Activated CD4-positive, alpha-beta T cell treated with anti-CD3 and anti-CD28 coated beads, Interleukin-10, Interleukin-2, amounts not matched to agents 100 ng/mL and 50 ng/mL, durations not matched to agents 16 hours and 8 hours (primary cell): ENCODE data around the gene ELANE.
"Not testable (repeated sequence)": the region's sequence is repeated elsewhere in the genome, so short reads cannot be mapped to it uniquely, and the experiment has no call there.

ENCODE experiments used
- DNase-seq: peaks from one replicate; pipeline ENCODE4 v3.0.0-alpha.2; 2020

ELANE gene

DNA sequence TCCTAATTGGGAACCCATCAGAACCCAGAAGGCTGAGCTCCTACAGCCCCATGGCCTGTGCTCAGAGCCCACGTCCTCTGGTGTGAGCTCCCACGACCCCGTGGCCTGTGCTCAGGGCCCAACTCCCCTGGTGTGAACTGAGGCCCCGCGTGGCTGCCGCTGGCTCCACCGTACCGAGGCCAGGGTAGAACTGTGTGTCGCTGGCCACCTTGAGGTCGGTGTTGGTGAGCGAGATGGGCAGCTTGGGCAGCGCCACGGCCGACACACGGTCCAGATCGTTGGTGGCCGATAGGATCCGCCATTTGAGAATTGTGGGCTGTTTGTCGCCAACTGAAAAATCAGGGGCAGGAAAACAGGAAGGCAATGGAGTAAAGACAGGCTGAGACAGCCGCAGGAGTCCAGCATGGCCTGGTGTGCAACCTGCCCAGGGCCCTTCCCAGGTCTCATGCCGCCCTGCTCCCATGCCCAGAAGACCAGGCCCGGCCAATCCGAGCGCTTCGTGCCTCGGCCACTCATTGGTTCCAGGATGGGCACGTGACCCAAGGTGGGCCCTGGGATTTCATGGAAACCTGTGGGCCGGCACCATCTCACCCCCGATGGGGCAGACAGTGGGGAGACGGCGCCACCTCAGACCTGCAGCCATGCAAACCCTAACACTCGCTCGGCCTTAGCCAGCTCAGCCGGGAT, 29.4 kb downstream of the ELANE start:
- no peak for DNase-seq

DNA sequence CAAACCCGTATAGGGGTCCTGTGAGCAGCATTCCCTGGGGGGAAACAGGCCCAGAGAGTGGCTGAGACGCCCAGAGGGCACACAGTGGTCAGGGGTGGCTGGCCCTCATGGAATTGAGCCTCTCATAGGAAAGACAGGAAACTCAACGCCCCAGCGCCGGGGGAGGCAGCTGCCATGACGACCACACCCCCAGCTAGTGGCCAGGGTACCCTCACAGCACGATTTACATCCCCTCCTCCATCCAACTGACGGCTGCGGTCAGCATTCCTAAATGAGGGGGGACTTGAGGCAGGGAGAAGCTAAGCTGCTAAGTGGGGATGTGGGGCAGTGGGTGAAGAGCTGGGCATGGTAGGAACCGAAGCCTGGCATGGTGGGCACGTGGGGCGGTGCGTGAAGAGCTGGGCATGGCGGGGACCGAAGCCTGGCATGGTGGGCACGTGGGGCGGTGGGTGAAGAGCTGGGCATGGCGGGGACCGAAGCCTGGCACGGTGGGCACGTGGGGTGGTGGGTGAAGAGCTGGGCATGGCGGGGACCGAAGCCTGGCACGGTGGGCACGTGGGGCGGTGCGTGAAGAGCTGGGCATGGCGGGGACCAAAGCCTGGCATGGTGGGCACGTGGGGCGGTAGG, 30.9 kb downstream of the ELANE start:
- DNase-seq, result no peak

DNA sequence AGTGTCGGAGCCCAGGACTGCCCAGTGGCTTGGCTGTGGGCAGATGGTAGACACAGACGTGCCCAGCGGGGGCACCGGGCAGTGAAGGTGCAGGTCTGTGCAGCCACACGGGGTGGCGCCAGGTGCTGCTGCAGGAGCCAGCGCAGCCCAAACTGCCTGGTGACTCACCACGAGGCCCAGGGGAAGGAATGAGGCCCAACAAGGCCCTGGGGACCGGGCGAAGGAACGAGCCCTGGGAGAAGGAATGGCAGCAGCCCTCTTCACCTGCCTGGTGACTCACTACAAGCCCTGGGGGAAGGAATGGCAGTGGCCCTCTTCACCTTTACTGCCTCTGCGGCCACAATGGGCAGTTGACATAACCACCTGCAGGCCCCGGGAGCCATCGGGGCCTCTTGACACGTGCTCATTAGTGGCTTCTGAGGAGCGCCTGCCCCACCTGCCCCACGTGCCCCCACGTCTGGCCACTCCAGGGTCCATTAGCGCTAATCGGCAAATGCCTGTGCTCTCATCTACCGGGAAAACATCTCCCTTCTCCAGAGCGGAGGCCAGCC, 31.6 kb downstream of the ELANE start:
- DNase-seq, result no peak

DNA sequence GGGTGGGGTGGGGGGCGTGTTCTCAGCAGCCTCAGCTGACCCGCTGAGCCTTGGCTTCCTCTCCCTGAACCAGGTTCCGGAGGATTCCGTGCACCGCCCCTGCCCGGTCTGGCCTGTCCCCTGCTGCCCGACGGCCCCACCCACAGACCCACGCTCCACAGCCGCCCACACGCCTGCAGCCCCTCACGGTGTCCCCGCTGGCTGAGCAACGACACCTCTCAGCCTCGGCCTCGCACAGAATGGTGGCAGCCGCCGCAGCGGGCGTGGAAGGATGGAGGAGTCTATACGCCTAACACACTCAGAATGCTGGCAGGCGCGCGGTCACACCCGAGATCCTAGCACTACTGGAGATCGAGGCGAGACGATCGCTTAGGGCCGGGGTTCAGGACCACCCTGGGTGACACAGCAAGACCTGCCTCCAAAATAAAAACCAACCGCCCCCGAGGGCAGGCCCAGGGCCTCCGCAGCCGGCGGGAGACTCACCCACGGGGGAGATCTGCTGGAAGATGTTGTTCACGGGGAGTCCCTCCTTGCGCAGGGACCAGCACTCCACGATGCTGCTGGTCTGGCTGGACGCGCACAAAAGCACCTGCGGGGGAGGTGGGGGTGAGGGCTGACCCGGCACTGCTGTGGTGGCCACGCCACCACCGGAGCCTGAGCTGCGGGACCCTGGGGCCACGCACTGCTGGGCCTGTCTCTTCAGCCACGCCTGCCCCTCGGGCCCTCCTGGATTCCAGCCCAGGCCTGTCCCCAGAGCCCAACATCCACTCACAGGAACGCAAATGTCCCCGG, 32.5 kb downstream of the ELANE start:
- no peak for DNase-seq

DNA sequence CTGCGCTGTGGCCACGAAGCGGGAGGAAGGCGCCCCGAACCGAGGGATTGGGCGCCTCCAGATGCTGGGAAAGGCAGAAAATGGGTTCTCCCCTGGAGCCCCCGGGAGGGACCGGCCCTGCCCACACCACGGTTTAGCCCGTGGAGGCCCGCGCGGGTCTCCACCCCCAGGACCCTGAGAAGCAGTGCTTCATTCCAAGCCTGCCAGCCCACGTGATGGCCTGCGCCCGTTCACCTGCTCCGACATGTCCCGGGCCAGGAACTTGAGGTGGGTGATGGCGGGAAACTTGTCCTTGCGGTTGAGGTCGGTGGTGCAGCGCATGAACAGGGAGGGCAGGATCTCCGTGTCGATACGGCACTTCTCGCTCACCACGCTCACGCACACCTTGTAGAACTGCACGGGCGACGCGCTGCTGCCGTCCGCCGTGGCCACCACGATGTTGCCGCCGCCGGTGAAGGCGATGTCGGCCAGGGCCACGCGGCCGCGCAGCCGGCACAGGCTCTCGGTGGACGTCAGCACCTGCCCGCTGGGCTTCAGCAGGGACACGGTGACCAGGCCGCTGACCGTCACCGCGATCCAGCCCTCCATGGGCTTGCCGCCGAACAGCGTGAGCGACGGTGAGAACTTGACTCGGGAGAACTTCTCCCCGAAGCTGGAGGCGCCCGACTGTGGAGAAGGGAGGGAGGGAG, 33.6 kb downstream of the ELANE start:
- no peak for DNase-seq

DNA sequence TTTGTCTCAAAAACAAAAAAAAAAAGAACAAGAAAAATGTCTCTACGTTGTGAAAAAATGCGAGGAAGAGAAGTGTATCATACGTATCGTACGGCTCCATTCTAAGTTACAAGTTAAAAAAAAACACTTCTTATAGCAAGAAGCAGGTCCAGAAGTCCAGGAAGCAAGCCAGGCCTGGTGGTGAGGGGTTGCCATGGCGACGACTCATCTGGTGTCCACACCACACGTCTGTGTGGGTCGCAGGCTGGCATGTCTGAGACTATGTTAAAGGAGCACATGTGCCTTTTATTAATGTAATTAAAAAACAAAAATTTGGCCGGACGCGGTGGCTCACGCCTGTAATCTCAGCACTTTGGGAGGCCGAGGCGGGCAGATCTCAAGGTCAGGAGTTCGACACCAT, 35.0 kb downstream of the ELANE start:
- DNase-seq, result no peak

DNA sequence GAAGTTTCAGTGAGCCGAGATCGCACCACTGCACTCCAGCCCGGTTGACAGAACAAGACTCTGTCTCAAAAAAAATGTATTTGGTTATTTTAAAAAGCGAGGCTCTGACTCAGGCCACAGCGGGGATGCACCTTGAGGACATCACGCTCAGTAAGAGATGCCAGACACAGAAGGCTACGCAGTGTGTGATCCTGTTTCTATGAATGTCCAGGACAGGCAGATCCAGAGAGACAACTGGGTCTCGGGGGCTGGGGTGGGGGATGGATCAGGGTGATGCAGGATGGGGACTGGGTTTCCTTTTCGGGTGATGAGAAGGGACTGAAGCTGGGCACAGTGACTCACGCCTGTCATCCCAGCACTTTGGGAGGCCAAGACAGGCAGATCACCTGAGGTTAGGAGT, 35.5 kb downstream of the ELANE start:
- no peak for DNase-seq

DNA sequence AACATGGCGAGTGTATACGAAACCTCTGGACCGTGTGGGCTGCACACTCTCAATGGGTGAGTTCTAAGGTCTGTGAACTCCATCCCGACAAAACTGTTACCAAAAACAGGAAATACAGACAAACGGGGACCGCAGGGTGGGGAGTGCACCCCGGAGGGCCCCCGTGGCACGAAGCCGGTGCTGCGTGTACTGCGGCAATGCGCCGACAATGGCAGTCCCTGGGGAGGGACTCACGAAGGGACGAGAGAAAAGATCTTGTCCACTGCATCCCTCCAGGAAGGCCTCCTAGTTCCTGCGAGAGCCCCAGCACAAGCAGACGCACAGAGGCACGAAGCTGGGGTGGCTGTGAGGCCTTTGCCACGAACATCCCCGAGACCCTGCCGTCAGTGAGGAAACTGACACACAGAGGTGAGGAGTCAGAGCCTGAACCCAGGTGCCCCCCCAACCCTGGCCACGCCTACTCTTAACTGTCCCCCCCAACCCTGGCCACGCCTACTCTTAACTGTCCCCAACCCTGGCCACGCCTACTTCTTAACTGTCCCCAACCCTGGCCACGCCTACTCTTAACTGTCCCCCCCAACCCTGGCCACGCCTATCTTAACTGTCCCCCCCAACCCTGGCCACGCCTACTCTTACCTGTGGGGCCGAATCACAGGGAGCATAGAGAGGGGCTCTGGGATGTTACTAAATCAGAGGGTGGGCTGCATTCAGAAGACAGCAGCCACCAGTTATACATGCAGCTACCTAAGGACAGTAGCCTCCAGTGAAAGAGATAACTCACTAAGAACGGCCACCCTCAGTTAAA, 36.7 kb downstream of the ELANE start:
- DNase-seq, result no peak

DNA sequence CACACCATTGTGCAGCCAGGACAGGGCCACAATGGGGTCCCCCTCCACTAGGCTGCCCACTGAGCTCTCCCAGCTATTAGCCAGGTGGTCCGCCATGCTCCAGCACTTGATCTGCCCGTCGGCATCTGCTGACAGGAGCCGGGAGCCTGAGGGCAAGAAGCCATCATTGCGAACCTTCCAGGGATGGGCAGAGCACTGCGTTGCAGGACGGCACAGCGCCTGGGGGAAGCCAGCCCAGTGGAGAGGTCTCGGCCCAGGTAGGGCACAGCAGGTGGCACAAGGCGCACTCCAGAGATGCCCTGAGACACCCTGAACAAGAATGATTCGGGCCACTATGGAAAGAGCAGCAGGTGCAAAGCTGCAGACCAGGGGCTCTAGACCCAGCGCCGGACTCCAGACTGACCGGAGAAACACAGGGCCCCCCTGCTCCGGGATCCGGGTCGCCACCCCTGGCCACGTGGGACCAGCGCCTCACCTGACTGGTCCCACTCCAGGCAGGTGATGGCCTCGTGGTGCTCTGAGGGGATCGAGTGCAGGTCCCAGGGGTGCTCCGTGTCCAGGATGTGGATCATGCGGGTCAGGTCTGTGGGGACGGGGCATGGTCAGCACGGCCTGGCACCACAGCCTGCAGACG, 37.7 kb downstream of the ELANE start:
- no peak for DNase-seq

DNA sequence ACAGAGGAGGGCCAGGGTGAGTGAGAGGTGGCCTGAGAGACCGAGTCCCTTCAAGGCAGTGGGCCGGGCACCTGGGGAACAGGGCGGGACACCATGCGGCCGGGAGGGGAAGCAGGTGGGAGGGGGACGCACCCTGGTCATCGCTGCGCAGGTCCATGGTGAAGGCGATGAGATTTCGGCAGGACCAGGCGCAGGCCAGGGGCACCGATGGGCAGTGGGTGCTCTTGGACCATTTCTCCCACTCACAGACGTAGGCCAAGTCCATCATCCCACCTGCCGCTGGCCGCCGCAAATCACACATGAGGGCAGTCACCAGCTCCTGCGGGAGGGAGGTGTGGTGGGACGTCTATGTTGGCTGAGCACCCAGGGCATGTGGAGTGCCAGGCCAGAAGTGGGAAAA, 38.7 kb downstream of the ELANE start:
- DNase-seq, result no peak

DNA sequence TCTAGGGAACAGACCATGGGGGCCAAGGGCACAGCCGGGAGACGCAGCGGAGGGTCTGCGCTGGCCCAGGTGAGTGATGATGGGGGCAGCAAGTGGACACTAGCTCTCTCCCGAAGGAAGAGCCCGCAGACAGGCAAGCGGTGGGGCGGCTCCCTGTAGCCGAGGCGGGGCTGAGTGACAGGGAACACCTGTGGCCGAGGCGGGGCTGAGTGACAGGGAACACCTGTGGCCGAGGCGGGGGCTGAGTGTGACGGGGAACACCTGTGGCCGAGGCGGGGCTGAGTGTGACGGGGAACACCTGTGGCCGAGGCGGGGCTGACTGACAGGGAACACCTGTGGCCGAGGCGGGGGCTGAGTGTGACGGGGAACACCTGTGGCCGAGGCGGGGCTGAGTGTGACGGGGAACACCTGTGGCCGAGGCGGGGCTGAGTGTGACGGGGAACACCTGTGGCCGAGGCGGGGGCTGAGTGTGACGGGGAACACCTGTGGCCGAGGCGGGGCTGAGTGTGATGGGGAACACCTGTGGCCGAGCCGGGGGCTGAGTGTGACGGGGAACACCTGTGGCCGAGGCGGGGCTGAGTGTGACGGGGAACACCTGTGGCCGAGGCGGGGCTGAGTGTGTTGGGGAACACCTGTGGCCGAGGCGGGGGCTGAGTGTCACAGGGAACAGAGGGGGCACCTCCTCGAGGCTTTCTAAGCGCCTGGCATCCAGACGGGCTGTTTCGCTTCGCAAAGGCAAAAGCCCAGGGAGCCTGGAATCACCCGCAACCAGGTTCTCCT, 39.5 kb downstream of the ELANE start:
- not testable (repeated sequence) for DNase-seq

DNA sequence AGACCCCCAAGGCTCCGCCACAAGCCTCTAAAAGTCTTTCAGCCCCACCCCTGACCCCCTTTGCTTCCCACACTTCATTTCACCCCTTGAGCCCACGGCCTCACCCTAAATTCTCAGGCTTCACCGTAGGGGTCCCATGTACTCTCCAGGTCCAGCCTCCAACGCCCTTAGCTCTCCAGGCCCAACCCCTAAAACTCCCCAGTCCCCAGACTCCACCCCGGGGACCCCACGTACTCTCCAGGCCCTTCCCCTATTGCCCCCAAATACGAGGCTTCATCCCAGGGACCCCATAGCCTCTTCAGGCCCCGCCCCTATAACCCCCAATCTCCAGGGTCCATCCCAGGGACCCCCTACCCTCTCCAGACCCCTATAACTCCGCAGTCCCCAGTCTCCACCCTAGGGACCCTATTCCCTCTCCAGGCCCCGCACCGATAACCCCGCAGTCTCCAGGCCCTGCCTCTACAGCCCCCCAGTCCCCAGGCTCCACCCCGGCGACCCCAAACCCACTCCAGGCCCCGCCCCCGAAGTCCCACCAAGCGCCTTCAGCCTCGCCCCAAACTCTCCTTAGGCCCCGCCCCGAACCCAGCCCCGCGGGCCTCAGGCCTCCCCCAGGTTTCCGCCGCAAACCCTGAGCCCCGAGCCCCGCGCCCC, 40.3 kb downstream of the ELANE start:
- no peak for DNase-seq

DNA sequence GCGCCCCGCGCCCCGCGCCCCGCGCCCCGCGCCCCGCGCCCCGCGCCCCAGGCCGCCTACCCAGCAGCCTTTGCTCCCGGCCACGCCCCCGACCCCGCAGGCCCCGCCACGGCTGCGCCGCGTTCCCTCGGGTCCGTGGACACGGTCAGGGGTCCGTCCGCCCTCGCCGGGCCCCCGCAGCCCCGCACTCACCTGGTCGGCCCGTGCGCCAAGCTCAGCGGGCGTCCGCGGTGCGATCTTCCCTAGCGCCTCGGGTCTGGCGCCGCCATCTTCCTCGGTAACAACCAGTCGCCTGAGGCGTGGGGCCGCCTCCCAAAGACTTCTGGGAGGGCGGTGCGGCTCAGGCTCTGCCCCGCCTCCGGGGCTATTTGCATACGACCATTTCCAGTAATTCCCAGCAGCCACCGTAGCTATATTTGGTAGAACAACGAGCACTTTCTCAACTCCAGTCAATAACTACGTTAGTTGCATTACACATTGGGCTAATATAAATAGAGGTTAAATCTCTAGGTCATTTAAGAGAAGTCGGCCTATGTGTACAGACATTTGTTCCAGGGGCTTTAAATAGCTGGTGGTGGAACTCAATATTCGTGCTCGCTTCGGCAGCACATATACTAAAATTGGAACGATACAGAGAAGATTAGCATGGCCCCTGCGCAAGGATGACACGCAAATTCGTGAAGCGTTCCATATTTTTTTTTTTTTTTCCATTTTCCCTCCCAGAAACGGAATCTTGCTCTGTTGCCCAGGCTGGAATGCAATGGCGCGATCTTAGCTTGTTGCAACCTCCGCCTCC, 41.0 kb downstream of the ELANE start, which contains the start of the genes MED16 and RNU6-9:
TSS of gene MED16 (minus strand) at position 294 of the 796 bp plus-strand sequence. CDS start 2,056 bp downstream, outside the sequence.
TSS of gene RNU6-9 (plus strand) at position 591 of the 796 bp plus-strand sequence.
- DNase-seq, result peak; percentile 94

DNA sequence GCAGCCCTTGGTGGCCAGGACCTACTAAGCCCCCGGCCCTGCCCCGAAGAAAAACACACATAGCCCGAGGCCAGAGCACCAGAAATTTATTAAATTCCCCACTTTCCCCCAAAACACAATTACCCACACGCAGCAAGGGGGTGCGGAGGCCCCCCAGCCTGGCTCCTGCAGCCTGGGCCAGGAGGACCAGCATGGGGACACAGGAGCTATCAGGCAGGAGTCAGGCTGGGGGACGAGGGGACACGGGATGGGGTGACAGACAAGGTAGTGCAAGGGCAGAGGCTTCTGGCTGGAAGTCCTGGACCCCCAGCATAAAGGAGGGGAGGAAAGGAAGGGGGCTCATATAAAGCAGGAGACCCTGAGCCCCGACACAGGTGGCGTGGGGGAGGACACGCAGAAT, 44.3 kb downstream of the ELANE start:
- DNase-seq, result no peak

DNA sequence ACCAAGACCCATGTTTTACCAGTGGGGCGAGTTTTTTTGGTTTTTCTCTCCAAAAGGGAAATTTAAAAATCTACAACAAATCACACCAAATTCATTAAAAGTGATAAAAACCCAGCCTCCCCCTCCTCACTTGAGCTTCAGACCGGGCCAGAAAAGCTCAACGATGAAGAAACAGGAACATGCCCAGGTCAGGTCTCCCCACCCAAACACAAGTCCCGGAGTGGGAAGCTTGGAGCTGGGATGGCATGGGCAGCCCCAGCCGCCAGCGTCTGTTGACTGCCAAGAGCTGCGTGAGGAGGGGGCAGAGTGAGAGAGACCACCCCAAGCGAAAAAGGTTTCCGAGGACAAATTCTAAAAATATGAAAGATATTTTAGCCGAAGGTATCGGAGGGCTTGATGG, 44.9 kb downstream of the ELANE start:
- DNase-seq, result no peak

DNA sequence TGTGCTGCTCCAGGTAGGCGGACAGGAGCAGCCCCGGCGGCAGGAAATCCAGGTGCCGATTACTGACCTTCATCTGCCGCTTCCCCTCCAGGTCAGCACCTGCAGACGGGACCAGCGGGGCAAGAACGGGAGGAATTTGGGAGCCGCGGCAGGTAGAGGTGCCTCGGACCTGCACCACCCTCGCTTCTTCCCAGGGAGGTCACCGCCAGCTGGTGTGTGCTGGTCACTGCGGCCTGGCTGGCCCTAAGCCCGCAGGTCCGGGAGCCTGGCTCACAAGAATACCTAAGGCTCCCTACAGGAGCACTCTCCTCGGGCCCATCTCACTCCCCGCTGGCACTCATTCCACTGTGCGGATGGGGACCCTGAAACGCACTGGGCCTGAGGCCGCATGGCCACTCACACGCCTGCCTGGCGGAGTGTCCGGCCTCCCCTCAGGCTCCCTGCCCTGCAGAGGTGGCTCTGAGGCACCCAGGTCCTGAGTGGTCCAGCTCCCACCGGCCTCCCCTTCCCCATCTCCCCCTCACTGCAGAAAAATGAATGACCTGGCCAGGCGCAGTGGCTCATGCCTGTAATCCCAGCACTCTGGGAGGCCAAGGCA, 45.4 kb downstream of the ELANE start:
- DNase-seq, result no peak

DNA sequence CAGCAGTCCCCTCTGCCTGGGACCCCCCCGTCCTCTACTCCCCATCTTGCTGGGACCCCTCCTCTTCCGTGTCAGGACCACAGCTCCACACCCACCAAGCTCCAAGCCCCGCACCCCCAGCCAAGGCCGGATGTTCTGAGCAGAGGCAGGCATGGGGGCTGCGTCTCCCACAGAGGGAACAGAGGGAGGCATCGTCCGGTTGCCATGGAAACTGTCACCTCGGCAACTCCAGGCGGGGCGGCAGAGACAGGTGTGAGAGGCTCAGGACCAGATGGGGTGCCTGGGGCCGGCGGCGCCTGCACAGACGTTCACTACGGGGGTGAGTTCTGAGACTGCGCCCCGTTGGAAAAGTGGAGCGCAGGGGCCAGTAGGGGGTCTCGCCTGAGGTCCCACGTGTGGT, 46.6 kb downstream of the ELANE start:
- DNase-seq, result no peak

DNA sequence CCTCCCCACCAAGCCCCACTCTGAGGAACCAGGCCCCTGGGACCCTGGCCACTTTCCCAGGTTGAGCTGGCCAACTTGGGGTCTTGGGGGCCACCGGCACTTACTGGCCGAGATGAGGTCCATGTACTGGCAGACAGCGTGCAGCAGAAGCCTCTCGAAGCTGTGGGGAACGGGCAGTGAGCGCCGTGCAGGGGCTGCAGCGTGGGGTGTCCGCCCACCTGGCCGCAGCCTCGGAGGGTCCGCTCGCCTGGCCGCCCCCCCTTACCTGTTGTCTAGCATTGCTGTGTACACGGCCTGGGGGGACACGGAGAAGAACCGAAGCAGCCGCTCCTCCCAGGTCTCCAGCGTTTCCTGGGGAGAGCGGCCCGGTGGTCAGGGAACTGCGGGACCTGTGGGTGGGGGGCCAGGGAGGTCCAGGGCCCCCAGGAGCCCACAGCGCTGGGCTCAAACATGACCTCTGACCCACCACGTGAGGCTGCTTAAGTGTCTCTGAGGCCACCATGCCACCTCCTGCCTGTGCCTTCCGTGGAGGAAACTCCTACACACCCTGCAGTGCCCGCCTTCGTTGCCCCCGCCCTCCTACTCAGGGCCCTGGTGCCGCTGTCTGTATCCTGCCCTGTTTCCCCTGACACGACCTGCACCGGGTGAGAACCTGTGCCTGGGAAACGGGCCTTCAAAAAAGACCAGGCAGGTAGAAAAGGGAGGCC, 47.4 kb downstream of the ELANE start:
- DNase-seq, result no peak

DNA sequence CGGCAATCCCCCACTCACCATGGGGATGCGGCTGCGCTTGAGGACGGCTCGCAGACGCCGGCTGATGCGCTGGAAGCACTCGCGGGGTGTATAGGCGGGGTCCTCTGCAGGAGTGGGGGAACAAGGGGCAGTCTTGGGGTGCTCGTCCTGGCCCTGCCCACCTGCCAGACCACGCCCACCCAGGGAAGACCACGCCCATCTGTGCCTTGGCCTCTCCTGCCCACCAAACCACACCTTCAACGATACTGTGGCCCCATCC, 47.9 kb downstream of the ELANE start:
- DNase-seq, result no peak
